Loucy (cell line): Measurements from ENCODE around the gene PCED1B.
"Not testable (repeated sequence)": the region's sequence is repeated elsewhere in the genome, so short reads cannot be mapped to it uniquely, and the experiment has no call there.

Experiments used
- H2AFZ ChIP-seq: fragments of 200-600 bp; sonication (generic); 2 replicates; pipeline ENCODE4 v1.6.0; 2016; ENCODE audit warnings: antibody characterized with exemption, mild to moderate bottlenecking, low read length, moderate library complexity
- H3F3A ChIP-seq: fragments of 200-600 bp; 2 replicates; pipeline ENCODE4 v1.6.0; 2016; ENCODE audit warnings: antibody characterized with exemption, low read depth, mild to moderate bottlenecking
- H3K27me3 ChIP-seq: fragments of 200-600 bp; sonication (generic); 2 replicates; pipeline ENCODE4 v1.6.1; 2014; ENCODE audit warnings: low read length, mild to moderate bottlenecking; ENCODE audit not compliant: insufficient read depth, poor library complexity, severe bottlenecking
- H3K36me3 ChIP-seq: fragments of 200-600 bp; sonication (generic); 2 replicates; pipeline ENCODE4 v1.6.1; 2016; ENCODE audit warnings: low read length; ENCODE audit not compliant: insufficient read depth
- H3K4me1 ChIP-seq: fragments of 200-600 bp; sonication (generic); 2 replicates; pipeline ENCODE4 v1.5.1; 2014; ENCODE audit warnings: low read length, mild to moderate bottlenecking; ENCODE audit not compliant: insufficient read depth, poor library complexity, severe bottlenecking
- H3K4me2 ChIP-seq: fragments of 200-600 bp; sonication (generic); 2 replicates; pipeline ENCODE4 v1.6.0; 2014; ENCODE audit warnings: antibody characterized with exemption, low read length, low read depth, mild to moderate bottlenecking; ENCODE audit not compliant: poor library complexity, severe bottlenecking
- H3K4me3 ChIP-seq: fragments of 200-600 bp; sonication (generic); 2 replicates; pipeline ENCODE4 v1.5.1; 2014; ENCODE audit warnings: low read length, mild to moderate bottlenecking, mixed read lengths; ENCODE audit not compliant: poor library complexity, severe bottlenecking
- H3K79me2 ChIP-seq: fragments of 200-600 bp; sonication (generic); 2 replicates; pipeline ENCODE4 v1.6.1; 2014; ENCODE audit warnings: low read length; ENCODE audit not compliant: insufficient read depth
- H3K9ac ChIP-seq: fragments of 200-600 bp; sonication (generic); 2 replicates; pipeline ENCODE4 v1.6.0; 2014; ENCODE audit warnings: mild to moderate bottlenecking, low read depth, low read length, moderate library complexity; ENCODE audit not compliant: poor library complexity, severe bottlenecking
- H3K9me2 ChIP-seq: fragments of 200-600 bp; sonication (generic); replicated peaks from 2 replicates; pipeline ENCODE4 v1.6.1; 2016; ENCODE audit warnings: low read depth, low read length, mixed read lengths
- H3K9me3 ChIP-seq: fragments of 200-600 bp; sonication (generic); 2 replicates; pipeline ENCODE4 v1.6.1; 2014; ENCODE audit warnings: mild to moderate bottlenecking, antibody characterized with exemption, low read length, low read depth; ENCODE audit not compliant: insufficient read depth
- H4K20me1 ChIP-seq: fragments of 200-600 bp; sonication (generic); 2 replicates; pipeline ENCODE4 v1.6.0; 2014; ENCODE audit warnings: antibody characterized with exemption, low read length, mild to moderate bottlenecking; ENCODE audit not compliant: insufficient read depth, poor library complexity, severe bottlenecking
- CTCF ChIP-seq: fragments of 200-600 bp; sonication (generic); conservative IDR thresholded peaks from 2 replicates; pipeline ENCODE4 v1.5.1; 2014; ENCODE audit warnings: mild to moderate bottlenecking, antibody characterized with exemption, low read length
- EZH2phosphoT487 ChIP-seq: fragments of 200-600 bp; IDR thresholded peaks from 2 replicates; pipeline ENCODE4 v1.6.1; 2018; ENCODE audit warnings: antibody characterized with exemption, mild to moderate bottlenecking, moderate library complexity, borderline replicate concordance

PCED1B gene

DNA sequence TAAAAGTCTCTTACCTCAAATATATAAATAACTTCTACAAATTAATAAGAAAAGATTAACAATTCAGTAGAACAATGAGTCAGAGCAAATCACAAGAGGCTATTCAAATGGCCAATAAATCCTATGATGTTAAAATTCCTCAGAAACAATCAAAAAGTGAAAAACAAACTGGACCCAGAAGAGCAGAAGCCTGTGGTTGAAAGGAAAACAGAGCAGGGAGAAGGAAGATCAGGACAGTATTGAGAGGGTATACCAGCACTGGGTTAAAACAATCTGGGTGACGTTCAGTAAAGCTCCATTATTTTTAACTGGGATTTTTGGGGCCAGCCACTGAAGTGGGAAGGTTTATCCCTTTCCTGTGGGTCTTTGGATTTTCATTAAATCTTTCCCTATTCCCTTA is 39.7 kb upstream of the PCED1B start:
- TF ChIP-seq EZH2phosphoT487 (no peak), CTCF (no peak)
- H3K9me3 ChIP-seq: no peaks in the 10 kb centered on the region
- H3K4me2 ChIP-seq: no peak overlapping the region

DNA sequence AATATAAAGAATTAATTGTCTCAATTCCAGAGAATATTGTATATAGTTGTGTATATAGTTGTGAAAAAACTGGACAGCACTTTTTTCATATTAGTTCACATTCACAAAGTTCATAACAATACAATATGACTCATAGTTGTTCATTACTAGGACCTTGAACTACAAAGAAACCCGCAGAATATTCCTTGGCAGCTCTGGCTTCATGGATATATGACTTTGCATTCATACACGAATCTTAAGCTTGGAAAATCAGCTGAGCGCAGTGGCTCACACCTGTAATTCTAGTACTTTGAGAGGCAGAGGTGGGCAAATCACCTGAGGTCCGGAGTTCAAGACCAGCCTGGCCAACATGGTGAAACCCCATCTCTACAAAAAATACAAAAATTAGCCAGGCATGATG is 38.1 kb upstream of the PCED1B start:
- H4K20me1 ChIP-seq: no peaks in the 10 kb centered on the region
- H3K4me2 ChIP-seq: no peak overlapping the region
- no peaks in the 10 kb centered on the region for H3K9me2 ChIP-seq
- no peaks in the 10 kb centered on the region for H3K4me1 ChIP-seq
- H3K79me2 ChIP-seq: no peaks in the 10 kb centered on the region
- H3K9me3 ChIP-seq: no peaks in the 10 kb centered on the region
- peaks cover 5% of the 10 kb centered on the region for H3K27me3 ChIP-seq
- no peak overlapping the region for H2AFZ ChIP-seq
- no peaks in the 10 kb centered on the region for H3K36me3 ChIP-seq
- H3F3A ChIP-seq: no peaks in the 10 kb centered on the region
- no peak overlapping the region for H3K4me3 ChIP-seq
- no peak overlapping the region for H3K9ac ChIP-seq
- no peak for TF ChIP-seq EZH2phosphoT487
- no peak for TF ChIP-seq CTCF

More for the DNA sequence above, 39.7 kb upstream of the PCED1B start:
- peaks cover 1% of the 10 kb centered on the region for H3K27me3 ChIP-seq
- H2AFZ ChIP-seq: no peak overlapping the region
- H3K79me2 ChIP-seq: no peaks in the 10 kb centered on the region
- H3K36me3 ChIP-seq: no peaks in the 10 kb centered on the region
- H3K4me3 ChIP-seq: no peak overlapping the region
- H3K9ac ChIP-seq: no peak overlapping the region
- H3F3A ChIP-seq: no peaks in the 10 kb centered on the region
- H4K20me1 ChIP-seq: no peaks in the 10 kb centered on the region
- no peaks in the 10 kb centered on the region for H3K4me1 ChIP-seq
- H3K9me2 ChIP-seq: no peaks in the 10 kb centered on the region

GRCh38 chr12:47048541-47048940 is 30.9 kb upstream of the PCED1B start:
- Histone ChIP-seq H3K79me2 (no peaks in the 10 kb centered on the region), H2AFZ (no peak overlapping the region), H3K4me1 (no peaks in the 10 kb centered on the region), H3K4me2 (no peak overlapping the region), H3K36me3 (no peaks in the 10 kb centered on the region), H3K9me3 (no peaks in the 10 kb centered on the region; the same call in 1 of the 2 replicates), H3K9me2 (no peaks in the 10 kb centered on the region), H3K9ac (no peak overlapping the region), H4K20me1 (no peaks in the 10 kb centered on the region), H3K27me3 (peaks cover 10% of the 10 kb centered on the region), H3F3A (no peaks in the 10 kb centered on the region), H3K4me3 (no peak overlapping the region)
- TF ChIP-seq EZH2phosphoT487 (no peak), CTCF (no peak)

DNA sequence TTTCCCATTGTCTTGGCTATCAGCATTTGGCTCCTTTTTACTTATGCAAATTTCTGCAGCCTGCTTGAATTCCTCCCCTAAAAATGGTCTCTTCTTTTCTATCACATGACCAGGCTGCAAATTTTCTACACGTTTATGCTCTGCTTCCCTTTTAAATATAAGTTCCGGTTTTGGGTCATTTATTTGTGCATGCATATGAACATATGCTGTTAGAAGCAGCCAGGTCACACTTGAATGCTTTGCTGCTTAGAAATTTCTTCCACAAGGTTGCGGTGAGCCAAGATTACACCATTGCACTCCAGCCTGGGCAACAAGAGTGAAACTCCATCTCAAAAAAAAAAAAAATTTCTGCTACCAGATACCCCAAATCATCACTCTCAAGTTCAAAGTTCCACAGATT is 28.1 kb upstream of the PCED1B start:
- H3K36me3 ChIP-seq, H3K4me2 ChIP-seq, H3K4me3 ChIP-seq, H2AFZ ChIP-seq, H3K9me2 ChIP-seq, H3K4me1 ChIP-seq, H3K79me2 ChIP-seq, H3K9me3 ChIP-seq, H3K9ac ChIP-seq, H4K20me1 ChIP-seq, H3F3A ChIP-seq: not testable (repeated sequence)
- peaks cover 10% of the 10 kb centered on the region for H3K27me3 ChIP-seq
